Smooth muscle cell (in vitro differentiated cells): ENCODE measurements around the gene FBLIM1. TPM values are rescaled to one million over a fixed set of nuclear protein-coding genes. Genes with fewer than 3 reads are reported as not detected.

Experiments used
- DNase-seq: peaks from one replicate; lab custom pipeline; 2025; ENCODE audit not compliant: unreplicated experiment; lab: John Stamatoyannopoulos, UW
- H2AFZ ChIP-seq: fragments of 200-600 bp; sonication (generic); 2 replicates; pipeline ENCODE4 v1.6.0; 2016; ENCODE audit warnings: antibody characterized with exemption, low read depth, mild to moderate bottlenecking
- H3F3A ChIP-seq: fragments of 200-600 bp; sonication (generic); 2 replicates; pipeline ENCODE4 v1.6.0; 2017; ENCODE audit warnings: antibody characterized with exemption, low read depth
- H3K27ac ChIP-seq: fragments of 200-600 bp; sonication (generic); 2 replicates; pipeline ENCODE4 v1.5.1; 2016; ENCODE audit warnings: low read depth, mild to moderate bottlenecking
- H3K27me3 ChIP-seq: fragments of 200-600 bp; sonication (generic); 2 replicates; pipeline ENCODE4 v1.6.1; 2016; ENCODE audit warnings: low read depth, mild to moderate bottlenecking
- H3K36me3 ChIP-seq: fragments of 200-600 bp; sonication (generic); 2 replicates; pipeline ENCODE4 v1.5.1; 2016; ENCODE audit warnings: low read depth
- H3K4me1 ChIP-seq: fragments of 200-600 bp; sonication (generic); 2 replicates; pipeline ENCODE4 v1.5.1; 2016; ENCODE audit warnings: low read depth
- H3K4me2 ChIP-seq: fragments of 200-600 bp; sonication (generic); 2 replicates; pipeline ENCODE4 v1.6.0; 2016; ENCODE audit warnings: mild to moderate bottlenecking
- H3K4me3 ChIP-seq: fragments of 200-600 bp; sonication (generic); 2 replicates; pipeline ENCODE4 v1.5.1; 2016; ENCODE audit warnings: mild to moderate bottlenecking
- H3K79me2 ChIP-seq: fragments of 200-600 bp; sonication (generic); 2 replicates; pipeline ENCODE4 v1.6.0; 2016; ENCODE audit warnings: low read depth, mild to moderate bottlenecking
- H3K9ac ChIP-seq: fragments of 200-600 bp; sonication (generic); 2 replicates; pipeline ENCODE4 v1.6.0; 2016; ENCODE audit warnings: low read depth
- H3K9me3 ChIP-seq: fragments of 200-600 bp; sonication (generic); replicated peaks from 2 replicates; pipeline ENCODE4 v1.5.1; 2016; ENCODE audit warnings: low read depth
- H4K20me1 ChIP-seq: fragments of 200-600 bp; sonication (generic); 2 replicates; pipeline ENCODE4 v1.6.0; 2016; ENCODE audit warnings: low read depth
- WGBS: methylation state at CpG from one replicate; pipeline ENCODE4 v1.1.7; 2016; ENCODE audit warnings: low lambda C conversion rate; 5-methylcytosine and 5-hydroxymethylcytosine counted together
- polyA plus RNA-seq: library from polyadenylated mRNA; unstranded; fragments of >200 nt; fragmentation: Nextera tagmentation; extraction: Ambion mirVana; gene quantifications from 2 replicates; pipeline ENCODE4 v1.2.1, GENCODE V29; 2016
- total RNA-seq: library from RNA; depleted of rRNA; stranded (reverse); fragments of >200 nt; gene quantifications from 2 replicates; pipeline ENCODE4 v1.2.3, GENCODE V29; 2014
- TF ChIP-seq, protein P1 (sequence below): fragments of 200-600 bp; sonication (generic); IDR thresholded peaks from 2 replicates; pipeline ENCODE4 v1.5.1; 2017; ENCODE audit warnings: borderline replicate concordance, mild to moderate bottlenecking, antibody characterized with exemption; ENCODE audit not compliant: insufficient read depth, poor library complexity, severe bottlenecking

The FBLIM1 gene
- total and polyA plus RNA-seq, 2 experiments from 2014 or later, result 36.7 to 50.8 TPM

DNA sequence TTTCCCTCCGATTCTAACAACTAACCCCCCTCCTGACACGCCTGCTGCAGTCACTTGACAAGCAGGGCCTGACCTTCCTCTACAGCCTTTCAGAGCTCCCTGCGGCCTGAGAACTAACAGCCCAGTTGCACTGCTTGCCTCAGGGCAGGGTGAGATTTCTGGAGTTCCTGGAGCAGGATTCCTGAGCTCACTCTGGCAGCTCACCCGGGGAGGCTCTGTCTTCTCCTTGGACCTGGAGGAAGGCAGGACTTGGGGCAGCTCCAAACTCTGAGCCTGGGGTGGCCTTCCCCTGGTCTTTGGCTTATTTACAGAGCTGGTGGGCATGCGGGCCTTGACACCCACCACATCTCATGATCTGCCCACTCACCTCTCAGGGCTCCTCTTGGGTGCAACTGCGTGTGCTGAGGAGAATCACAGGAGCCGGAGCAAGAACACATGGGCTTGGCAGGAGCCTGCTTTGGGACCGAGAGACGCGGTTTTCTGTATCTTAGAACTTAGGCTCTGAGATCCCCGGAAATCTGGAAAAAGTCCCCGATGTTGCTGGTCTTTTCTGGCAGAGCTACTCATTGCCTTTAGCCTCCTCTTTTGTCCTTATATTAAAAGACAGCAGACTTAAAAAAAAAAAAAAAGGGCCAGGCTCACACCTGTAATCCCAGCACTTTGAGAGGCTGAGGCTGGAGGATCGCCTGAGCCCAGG lies 35.6 kb upstream of the FBLIM1 start:
- 90% methylated on average over 13 of the region's 13 CpGs for WGBS
- no peaks in the 10 kb centered on the region for H3K4me1 ChIP-seq
- H3K9me3 ChIP-seq, result no peaks in the 10 kb centered on the region
- H4K20me1 ChIP-seq, result peaks cover 9% of the 10 kb centered on the region
- H3K27ac ChIP-seq, result no peak overlapping the region
- no peak overlapping the region for H3K4me2 ChIP-seq
- no peak overlapping the region for H3K4me3 ChIP-seq
- H3K27me3 ChIP-seq, result no peaks in the 10 kb centered on the region
- H3K9ac ChIP-seq, result no peak overlapping the region
- H2AFZ ChIP-seq, result no peak overlapping the region
- no peaks in the 10 kb centered on the region for H3K36me3 ChIP-seq
- H3F3A ChIP-seq, result no peaks in the 10 kb centered on the region
- DNase-seq, result no peak
- no peaks in the 10 kb centered on the region for H3K79me2 ChIP-seq
- TF ChIP-seq, protein P1, sequence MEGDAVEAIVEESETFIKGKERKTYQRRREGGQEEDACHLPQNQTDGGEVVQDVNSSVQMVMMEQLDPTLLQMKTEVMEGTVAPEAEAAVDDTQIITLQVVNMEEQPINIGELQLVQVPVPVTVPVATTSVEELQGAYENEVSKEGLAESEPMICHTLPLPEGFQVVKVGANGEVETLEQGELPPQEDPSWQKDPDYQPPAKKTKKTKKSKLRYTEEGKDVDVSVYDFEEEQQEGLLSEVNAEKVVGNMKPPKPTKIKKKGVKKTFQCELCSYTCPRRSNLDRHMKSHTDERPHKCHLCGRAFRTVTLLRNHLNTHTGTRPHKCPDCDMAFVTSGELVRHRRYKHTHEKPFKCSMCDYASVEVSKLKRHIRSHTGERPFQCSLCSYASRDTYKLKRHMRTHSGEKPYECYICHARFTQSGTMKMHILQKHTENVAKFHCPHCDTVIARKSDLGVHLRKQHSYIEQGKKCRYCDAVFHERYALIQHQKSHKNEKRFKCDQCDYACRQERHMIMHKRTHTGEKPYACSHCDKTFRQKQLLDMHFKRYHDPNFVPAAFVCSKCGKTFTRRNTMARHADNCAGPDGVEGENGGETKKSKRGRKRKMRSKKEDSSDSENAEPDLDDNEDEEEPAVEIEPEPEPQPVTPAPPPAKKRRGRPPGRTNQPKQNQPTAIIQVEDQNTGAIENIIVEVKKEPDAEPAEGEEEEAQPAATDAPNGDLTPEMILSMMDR, result no peak

DNA sequence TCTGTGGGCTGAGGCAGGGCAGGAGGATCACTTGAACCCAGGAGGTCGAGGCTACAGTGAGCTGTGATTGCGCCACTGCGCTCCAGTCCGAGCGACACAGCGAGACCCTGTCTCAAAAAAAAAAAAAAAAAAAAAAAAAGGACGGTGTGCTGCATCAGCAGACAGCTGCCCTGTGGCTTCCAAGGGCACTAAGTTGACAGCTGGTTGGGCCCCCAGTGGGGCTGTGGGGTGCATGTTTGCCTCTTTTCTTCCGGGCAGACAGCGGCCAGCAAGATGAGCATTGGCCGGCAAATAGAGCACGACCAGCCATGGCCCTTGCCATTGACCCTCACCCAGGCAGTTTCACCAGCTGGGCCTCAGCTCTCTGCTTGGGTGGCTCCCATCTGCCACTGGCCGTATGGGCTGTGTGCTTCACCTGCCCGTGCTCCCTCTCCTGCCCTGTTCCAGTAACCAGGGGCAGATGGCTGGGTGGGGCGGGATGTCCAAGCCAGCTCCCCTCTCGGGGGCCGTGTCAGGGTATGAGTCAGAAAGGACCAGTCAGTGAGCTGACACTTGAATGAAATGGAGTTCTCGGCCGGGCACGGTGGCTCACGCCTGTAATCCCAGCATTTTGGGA lies 34.9 kb upstream of the FBLIM1 start:
- 89% methylated on average over 20 of the region's 20 CpGs for WGBS
- H3K4me1 ChIP-seq, result no peaks in the 10 kb centered on the region
- no peaks in the 10 kb centered on the region for H3K36me3 ChIP-seq
- H2AFZ ChIP-seq, result no peak overlapping the region
- H3K4me2 ChIP-seq, result no peak overlapping the region
- no peaks in the 10 kb centered on the region for H3F3A ChIP-seq
- H3K79me2 ChIP-seq, result no peaks in the 10 kb centered on the region
- DNase-seq, result no peak
- TF ChIP-seq, protein P1, result no peak
- no peaks in the 10 kb centered on the region for H3K9me3 ChIP-seq
- H3K4me3 ChIP-seq, result no peak overlapping the region
- H4K20me1 ChIP-seq, result peaks cover 6% of the 10 kb centered on the region
- H3K27ac ChIP-seq, result no peak overlapping the region
- H3K27me3 ChIP-seq, result no peaks in the 10 kb centered on the region
- no peak overlapping the region for H3K9ac ChIP-seq

DNA sequence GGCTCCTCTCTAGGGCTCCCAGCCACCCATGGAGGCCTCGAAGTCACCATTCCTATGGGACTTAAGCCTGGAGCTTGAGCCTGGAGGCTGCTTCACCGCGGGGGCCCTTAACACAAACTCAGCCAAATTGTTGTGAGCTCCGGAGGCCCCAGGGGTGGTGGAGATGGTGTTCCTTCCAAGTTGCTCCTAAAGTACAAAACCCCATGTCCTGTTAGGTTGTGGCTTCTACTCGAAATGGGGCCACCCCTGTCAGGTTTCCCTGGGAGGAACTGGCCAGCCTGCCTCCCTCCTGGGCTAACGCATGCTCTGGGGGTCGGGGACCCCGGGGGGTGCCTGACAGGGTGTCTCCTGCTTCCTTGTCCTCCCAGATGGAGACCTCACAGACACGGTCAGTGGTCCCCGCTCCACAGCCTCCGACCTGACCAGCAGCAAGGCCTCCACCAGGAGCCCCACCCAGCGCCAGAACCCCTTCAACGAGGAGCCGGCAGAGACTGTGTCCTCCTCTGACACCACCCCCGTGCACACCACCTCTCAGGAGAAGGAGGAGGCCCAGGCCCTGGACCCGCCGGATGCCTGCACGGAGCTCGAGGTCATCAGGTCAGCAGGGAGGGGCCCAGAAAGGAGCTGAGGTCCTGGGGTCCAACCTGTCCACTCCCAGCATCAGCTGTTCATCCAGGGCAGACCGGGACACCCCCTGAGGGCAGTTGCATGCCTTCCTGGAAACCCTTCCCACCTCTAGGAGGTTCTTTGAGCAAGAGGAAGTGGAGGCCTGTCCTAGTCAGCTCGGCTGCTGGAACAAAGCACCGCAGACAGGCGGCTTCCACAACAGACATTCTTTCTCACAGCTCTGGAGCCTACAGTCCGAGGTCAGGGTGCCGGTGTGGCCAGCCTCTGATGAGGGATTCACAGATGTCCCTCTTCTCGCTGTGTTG lies 33.4 kb upstream of the FBLIM1 start:
- Histone ChIP-seq H2AFZ (no peak overlapping the region), H3F3A (no peaks in the 10 kb centered on the region), H3K9me3 (no peaks in the 10 kb centered on the region), H3K27ac (no peak overlapping the region), H3K79me2 (no peaks in the 10 kb centered on the region), H4K20me1 (peaks cover 6% of the 10 kb centered on the region), H3K4me2 (no peak overlapping the region), H3K4me3 (no peak overlapping the region), H3K36me3 (no peaks in the 10 kb centered on the region), H3K27me3 (no peaks in the 10 kb centered on the region), H3K9ac (no peak overlapping the region), H3K4me1 (no peaks in the 10 kb centered on the region)
- DNase-seq, result no peak
- TF ChIP-seq, protein P1, result no peak
- 86% methylated on average over 26 of the region's 26 CpGs for WGBS
